GOT3 (cell line): ENCODE measurements around the gene PDLIM5.
"Not testable (repeated sequence)": the region's sequence is repeated elsewhere in the genome, so short reads cannot be mapped to it uniquely, and the experiment has no call there.

ENCODE experiments used
- DNase-seq: peaks from one replicate; lab custom pipeline; 2025; ENCODE audit warnings: mixed read lengths; lab: John Stamatoyannopoulos, UW

PDLIM5 gene

DNA sequence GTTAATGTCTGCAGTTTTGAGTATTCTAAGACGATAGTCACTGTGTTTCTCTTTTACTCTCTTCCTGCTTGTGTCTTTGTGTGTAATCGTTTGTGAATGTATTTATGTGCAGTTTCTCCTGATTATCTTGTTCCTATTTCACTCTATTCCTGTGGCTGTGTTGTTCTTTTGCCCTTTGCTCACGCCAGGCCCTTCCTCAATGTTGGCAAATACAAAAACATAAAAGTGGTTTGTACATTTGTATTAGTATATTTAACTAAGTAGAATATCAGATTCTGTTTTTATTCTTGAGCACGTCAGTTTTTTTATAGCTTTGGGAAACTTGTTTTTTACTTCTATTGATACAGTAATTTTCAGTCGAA lies 198.4 kb downstream of the PDLIM5 start:
- no peak for DNase-seq

DNA sequence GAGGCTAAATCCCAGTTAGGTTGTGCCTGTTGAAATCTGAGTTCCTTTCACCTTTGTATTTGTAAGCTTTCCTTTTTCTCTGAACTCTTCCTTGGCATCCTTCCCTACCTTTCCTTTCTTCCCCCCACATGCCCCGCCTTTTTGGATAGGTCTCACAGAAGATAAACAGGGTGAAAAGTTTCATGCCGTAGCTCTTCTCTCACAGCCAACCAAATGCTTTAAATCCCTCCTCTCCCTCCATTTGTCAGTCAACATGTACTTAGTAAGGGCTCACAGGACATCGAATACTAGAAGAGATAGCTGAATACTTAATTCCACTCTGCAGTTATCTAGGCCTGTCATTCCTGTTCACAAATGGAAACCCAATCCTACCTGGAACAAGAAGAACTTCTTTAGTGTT lies 198.9 kb downstream of the PDLIM5 start:
- no peak for DNase-seq

DNA sequence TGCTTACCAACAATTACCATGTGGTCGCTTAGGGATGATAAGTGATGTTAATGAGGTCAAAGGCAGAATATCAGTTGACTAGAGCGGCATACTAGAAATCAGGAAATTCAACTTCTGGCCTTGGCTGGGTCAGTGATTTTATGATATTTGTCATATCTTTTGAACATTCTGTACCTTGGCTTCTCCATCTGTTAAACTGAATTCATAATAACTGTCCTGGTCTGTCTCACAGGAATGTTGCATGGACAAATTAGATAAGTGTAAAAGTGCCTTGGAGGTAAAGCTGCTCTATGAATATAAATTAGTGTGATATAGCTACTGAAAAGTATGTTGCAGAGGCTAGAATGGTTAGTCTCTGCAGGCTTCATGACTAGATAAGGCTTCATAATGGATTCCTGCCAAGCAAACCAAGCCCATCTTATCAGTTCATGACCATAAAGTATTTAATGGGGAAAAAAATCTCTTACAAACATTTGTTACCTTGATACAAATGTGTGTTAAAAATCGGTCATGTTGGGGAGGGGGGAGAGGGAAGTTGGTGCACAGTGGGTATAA lies 201.4 kb downstream of the PDLIM5 start:
- DNase-seq = no peak

GRCh38 chr4:94653984-94654609 lies 202.4 kb downstream of the PDLIM5 start:
- DNase-seq = no peak

GRCh38 chr4:94654714-94655113 lies 203.0 kb downstream of the PDLIM5 start:
- no peak for DNase-seq

GRCh38 chr4:94660614-94661013 lies 208.9 kb downstream of the PDLIM5 start:
- DNase-seq = no peak

- not testable (repeated sequence) for DNase-seq
Observed at GRCh38 chr4:94665021-94665420, 213.3 kb downstream of the PDLIM5 start.

DNA sequence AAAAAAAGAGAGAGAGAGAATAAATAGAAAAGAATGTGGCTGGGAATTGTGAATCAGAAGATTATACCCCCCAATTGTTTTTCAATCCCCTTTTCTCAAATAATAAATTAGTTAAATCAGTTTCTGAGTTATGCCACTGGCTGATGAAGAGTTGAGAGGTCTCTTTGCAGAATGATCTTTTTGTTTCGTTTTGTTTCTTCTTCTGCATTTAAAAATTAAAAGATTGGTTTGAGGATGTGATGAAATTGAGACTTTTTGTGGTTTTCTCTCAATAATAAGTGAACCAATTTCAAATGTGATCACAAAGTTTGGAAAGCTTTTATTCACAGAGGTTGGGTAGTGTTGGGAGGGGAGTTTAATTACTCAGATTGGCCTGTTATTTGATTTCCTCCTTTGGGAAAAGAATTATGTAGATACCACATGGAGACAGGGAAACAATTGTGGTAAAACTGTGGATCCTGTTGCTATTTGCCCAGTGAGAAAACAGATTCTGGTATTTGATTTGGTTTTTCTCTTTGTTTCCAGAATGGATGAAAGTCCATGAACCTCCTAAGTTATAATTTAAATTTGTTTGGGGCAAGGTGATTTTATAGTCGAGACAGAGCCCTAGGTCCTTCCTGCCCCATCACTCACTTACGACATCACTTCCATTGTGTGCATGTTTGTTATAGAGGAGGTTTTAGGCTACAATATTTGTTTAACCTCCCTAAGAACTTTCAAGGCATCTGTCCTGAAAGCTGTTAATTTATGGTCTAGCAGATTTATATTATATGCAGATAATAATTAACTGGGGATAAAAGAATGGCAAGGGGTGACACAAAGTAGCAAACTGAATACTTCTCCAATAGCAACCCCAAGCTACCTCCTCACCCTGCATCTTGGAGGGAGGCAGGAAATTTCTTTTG lies 214.0 kb downstream of the PDLIM5 start:
- DNase-seq = no peak

- no peak for DNase-seq
Observed at GRCh38 chr4:94668724-94669123, 217.0 kb downstream of the PDLIM5 start.

DNA sequence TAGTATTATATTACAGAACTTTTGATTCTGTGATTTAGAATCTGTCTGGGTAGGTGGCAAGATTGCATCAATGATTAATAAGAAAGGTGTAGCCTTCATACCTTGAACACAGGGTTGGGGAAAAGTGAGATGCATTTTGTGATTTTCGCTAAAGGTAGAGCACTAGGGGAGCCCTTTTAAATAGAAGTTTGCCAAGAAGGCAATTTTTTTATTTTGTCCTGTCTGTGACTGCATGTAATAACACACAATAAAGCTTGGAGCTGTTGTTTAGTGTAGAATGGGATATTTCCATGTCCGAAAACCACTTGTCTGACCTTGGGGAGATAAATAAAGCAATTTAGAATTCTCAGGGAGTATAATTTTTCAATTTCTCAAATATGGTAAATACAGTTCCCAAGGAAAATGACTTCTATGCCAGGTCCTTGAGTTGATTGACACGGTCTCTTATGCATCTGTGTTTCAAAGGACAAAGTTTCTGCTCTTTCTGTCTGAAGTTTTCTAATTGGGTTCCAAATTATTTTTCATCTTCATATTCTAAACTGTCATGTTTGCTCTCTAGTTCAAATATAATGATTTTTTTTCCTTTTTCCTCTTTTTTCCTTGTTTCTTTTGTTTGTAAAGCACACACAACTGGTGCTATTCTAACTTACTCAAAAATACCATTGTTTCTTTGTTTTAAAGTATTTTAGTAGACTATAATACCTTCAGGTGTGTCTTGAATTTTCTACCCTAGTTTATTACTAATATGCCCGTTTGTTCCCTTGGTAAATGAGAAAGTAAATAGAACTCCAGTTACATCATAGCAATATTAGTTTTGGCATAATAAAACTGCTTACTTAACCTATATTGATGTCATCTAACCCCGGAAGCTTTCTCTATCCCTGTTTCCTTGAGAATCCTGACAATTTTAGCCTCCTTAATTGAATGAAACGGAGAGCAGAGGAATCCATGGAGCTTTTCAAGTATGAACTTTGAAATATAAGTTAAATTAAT lies 218.2 kb downstream of the PDLIM5 start:
- DNase-seq = no peak

GRCh38 chr4:94671113-94671512 lies 219.4 kb downstream of the PDLIM5 start:
- no peak for DNase-seq

DNA sequence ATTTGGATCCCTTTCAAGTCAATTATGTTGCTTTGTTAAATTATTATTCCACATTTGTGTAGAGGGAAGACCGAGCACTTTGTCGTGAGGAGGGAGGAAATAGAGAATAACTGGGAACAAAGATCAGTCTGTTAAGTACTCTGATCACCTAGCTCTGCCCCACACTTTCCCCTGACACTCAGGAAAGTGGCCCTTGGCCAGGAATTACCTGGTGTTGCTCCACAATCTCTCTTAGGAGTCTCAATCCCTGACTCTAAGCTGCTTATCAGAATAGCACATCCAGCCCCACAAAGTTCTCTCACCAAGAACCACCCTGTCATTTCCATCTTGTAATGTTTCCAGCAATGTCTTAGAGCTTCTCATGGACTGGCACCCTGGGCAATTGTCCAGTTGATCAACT lies 222.2 kb downstream of the PDLIM5 start:
- no peak for DNase-seq

DNA sequence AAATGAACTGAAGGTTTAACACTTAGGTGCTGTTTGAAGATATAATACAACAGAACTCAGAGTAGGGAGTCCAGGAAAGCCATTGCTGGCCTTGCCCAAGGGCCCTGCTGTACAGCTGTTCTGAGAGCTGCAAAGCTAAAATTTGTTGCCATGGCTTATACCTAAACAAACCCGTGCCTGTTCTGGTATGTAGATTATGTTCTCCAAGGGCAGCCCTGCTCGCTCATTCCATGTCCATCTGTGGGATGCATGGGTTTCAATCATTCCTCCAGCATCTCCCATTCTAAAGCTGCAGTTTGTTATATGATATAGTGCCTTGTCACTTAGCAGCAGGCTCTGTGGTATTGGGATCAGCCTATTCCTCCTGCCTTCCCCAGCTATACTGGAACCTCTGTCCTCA lies 225.2 kb downstream of the PDLIM5 start:
- DNase-seq = no peak

DNA sequence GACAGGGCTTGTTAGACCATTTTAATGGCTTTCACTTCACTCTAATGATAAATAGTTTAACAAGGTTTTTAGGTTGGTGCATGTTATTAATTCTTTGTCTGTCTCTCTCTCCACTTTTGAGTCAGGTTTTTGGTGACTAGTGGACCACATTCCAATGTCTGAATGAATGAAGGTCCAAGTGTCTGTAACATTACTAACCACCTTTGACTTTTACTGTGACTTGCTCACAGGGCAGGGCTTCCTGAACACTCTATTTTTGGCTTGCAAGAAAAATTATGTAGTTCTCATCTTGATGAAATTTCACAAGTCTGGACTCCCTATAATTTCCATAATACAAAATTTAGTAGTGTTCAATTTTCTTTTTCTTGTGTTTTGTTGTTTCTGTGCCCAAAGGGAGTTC lies 227.2 kb downstream of the PDLIM5 start:
- DNase-seq = no peak

- no peak for DNase-seq
Observed at GRCh38 chr4:94680176-94680862, 228.6 kb downstream of the PDLIM5 start.

GRCh38 chr4:94686086-94686485 lies 234.3 kb downstream of the PDLIM5 start:
- DNase-seq = no peak

- no peak for DNase-seq
Observed at GRCh38 chr4:94689155-94689860, 237.6 kb downstream of the PDLIM5 start.

DNA sequence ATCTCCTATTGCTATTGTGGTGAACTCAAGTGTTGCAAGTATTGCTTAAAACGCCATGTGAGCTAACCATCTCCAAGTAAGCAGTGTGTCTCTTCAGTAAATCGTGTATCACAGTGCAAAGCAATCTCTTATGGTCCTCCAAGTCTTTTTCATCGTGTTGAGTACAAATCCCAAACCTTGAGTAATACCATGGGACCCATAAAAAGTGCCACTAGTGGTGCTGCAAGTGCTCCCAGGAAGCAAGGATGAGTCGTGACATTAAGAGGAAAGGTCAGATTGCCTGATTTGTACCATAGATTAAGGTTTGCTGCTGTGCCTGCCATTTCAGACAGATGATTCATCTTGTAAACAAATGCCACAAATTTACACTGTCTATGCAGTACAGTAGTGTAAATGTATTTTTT lies 239.1 kb downstream of the PDLIM5 start:
- no peak for DNase-seq

- DNase-seq = no peak
Observed at GRCh38 chr4:94691552-94691951, 239.8 kb downstream of the PDLIM5 start.

DNA sequence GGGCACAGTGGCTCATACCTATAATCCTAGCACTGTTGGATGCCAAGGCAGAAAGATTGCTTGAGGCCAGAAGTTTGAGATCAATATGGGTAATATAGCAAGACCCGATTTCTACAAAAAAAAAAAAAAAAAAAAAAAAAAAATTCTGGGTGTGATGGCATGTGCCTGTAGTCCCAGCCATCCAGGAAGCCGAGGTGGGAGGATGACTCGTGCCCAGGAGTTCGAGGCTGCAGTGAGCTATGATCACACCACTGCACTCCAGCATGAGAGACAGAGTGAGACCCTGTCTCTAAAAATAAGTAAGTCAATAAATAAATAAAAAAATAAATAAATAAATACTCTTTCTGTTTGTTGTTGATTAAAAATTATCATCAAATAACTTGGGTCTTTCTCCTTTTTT lies 243.6 kb downstream of the PDLIM5 start:
- no peak for DNase-seq

DNA sequence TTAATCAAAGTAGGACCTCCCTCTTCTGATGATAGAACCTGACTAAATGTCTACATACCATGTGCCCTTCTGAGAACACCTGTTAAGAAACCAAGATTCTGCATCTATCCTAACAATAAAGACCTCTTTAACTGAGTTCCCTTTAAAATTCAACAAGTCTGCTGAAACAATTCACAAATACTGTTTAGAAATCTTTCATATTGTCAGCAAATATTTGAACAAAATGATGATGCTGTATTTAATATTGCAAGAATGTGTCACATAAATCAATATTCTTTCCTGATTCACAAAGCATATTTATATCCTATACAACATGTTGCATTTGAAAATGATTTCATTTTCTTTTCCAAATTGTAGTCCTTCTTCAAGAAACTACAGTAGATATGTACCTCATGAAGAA lies 246.4 kb downstream of the PDLIM5 start:
- no peak for DNase-seq
